ENCODE measurements around the gene C22orf31. TPM values are rescaled to one million over a fixed set of nuclear protein-coding genes. Genes with fewer than 3 reads are reported as not detected.

C22orf31 gene
- total RNA-seq, 1 experiment from 2014 or later, result not detected

GRCh38 chr22:29011240-29012100 lies 50.2 kb downstream of the C22orf31 start:
- DNase-seq (ENCODE audit: low read depth, low spot score) (no peak), ATAC-seq (no peak)
- intact Hi-C loops (cut with micrococcal nuclease; ENCODE audit: unreplicated experiment) (no loop called here), in situ Hi-C loops (cut with HindIII; ENCODE audit: low pct_unique_long_range_greater_than_20kb, low sequenced_read_pairs) (no loop called here)
- Histone ChIP-seq H3K9me3 (ENCODE audit: control insufficient read depth, insufficient read depth, low read depth, low read length) (no peaks in the 10 kb centered on the region), H3K4me3 (ENCODE audit: low read depth in 2 of 2, low read length in 2 of 2) (no peak overlapping the region), H3K27me3 (ENCODE audit: control insufficient read depth, insufficient read depth, low read length) (no peaks in the 10 kb centered on the region), H3K27ac (ENCODE audit: low read length) (no peak overlapping the region), H3K36me3 (ENCODE audit: control insufficient read depth, insufficient read depth, low read length) (no peaks in the 10 kb centered on the region), H3K4me1 (ENCODE audit: control insufficient read depth, insufficient read depth, low read length) (no peaks in the 10 kb centered on the region)
- POLR2A ChIA-PET, result no interaction called here
- CTCF ChIA-PET, result no interaction called here
- BruUV-seq (replicated peaks), result no TSS peak
- no peak for TF ChIP-seq REST (IDR thresholded peaks at IDR 0.05; ENCODE audit: insufficient read depth in 1 of 2, low read depth in 2 of 2, low read length in 1 of 2)
- TF ChIP-seq POLR2AphosphoS5 (IDR thresholded peaks at IDR 0.05; ENCODE audit: low read depth, low read length), result no peak
- no peak for TF ChIP-seq TCF7L2 (IDR thresholded peaks at IDR 0.05; ENCODE audit: low read depth, low read length)
- no peak for TF ChIP-seq SIN3A (IDR thresholded peaks at IDR 0.05; ENCODE audit: borderline replicate concordance, insufficient read depth, low read depth, low read length)
- TF ChIP-seq CTCF (IDR thresholded peaks at IDR 0.05), result no peak

- ChIA-PET CTCF (no interaction called here), POLR2A (no interaction called here)
- H3K4me1 ChIP-seq (ENCODE audit: control insufficient read depth, insufficient read depth, low read length), result no peaks in the 10 kb centered on the region
- BruUV-seq (replicated peaks), result no TSS peak
- ATAC-seq, result no peak
- in situ Hi-C loops (cut with HindIII; ENCODE audit: low pct_unique_long_range_greater_than_20kb, low sequenced_read_pairs) (no loop called here), intact Hi-C loops (cut with micrococcal nuclease; ENCODE audit: unreplicated experiment) (no loop called here)
- no peak for DNase-seq (ENCODE audit: low read depth, low spot score)
- TF ChIP-seq TCF7L2 (IDR thresholded peaks at IDR 0.05; ENCODE audit: low read depth, low read length) (no peak), REST (IDR thresholded peaks at IDR 0.05; ENCODE audit: insufficient read depth in 1 of 2, low read depth in 2 of 2, low read length in 1 of 2) (no peak), SIN3A (IDR thresholded peaks at IDR 0.05; ENCODE audit: borderline replicate concordance, insufficient read depth, low read depth, low read length) (no peak), CTCF (IDR thresholded peaks at IDR 0.05) (no peak), POLR2AphosphoS5 (IDR thresholded peaks at IDR 0.05; ENCODE audit: low read depth, low read length) (no peak)
- H3K36me3 ChIP-seq (ENCODE audit: control insufficient read depth, insufficient read depth, low read length), result no peaks in the 10 kb centered on the region
- no peaks in the 10 kb centered on the region for H3K9me3 ChIP-seq (ENCODE audit: control insufficient read depth, insufficient read depth, low read depth, low read length)
- no peak overlapping the region for H3K27ac ChIP-seq (ENCODE audit: low read length)
- no peak overlapping the region for H3K4me3 ChIP-seq (ENCODE audit: low read depth in 2 of 2, low read length in 2 of 2)
- no peaks in the 10 kb centered on the region for H3K27me3 ChIP-seq (ENCODE audit: control insufficient read depth, insufficient read depth, low read length)
These were observed 52.5 kb downstream of the C22orf31 start for GRCh38 chr22:29009148-29009547.

Measured in Panc1 (cell line).